Brain pericyte (primary cell): ENCODE measurements around the gene SLC1A7.
"Not testable (repeated sequence)": the region's sequence is repeated elsewhere in the genome, so short reads cannot be mapped to it uniquely, and the experiment has no call there.

Source experiments
- DNase-seq: peaks from one replicate; pipeline ENCODE4 v3.0.0-alpha.2; 2012; ENCODE audit warnings: low read depth, low spot score

SLC1A7 gene

DNA sequence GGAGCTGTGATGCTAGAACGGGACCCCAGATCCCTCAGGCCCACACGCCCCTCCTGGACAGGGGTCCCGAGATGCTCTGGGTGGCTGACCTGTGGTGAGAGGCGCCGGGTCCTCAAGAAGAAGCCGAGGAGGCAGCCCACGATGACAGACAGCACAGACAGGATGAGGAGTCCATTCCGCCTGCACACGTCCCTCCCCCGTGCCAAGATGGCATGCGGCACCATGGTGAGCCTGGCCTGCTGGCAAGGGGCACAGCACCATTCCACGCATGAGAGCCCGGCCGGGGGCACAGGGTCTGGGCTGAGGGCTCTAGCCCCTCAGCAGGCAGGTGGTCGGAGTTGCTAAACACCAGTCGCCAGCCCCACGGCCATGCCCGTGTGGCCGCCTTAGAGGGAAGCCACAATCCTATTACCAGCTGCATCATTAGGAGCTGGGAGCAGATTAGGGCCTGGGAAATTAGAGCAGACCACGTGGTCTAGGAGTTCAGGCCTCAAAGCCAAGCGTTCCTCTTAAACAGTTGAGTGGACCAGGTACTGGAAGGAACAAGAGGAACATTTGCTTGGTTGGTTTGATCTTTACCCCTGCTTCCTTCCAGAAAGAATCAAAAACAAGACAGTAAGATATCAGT is at the start of gene SLC1A7:
Gene SLC1A7 (minus strand): TSS at position 413 of the 628 bp plus-strand sequence. CDS start 189 bp downstream, at position 224.
- no peak for DNase-seq

DNA sequence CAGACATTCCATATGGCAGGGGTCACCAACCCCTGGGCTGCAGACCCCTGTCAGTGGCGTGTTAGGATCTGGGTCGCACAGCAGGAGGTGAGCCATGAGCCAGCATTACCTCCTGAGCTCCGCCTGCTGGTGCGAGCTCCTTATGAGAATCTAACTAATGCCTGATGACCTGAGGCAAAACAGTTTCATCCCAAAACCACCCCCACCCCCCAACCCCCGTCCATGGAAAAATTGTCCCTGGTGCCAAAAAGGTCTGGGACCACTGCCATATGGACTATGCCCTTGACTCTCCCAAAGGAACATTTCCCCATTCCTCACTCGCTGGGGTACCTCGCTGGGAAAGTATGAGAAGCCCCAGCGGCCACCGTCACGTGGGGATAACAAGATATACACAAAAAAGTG is 47.8 kb upstream of the SLC1A7 start:
- no peak for DNase-seq

DNA sequence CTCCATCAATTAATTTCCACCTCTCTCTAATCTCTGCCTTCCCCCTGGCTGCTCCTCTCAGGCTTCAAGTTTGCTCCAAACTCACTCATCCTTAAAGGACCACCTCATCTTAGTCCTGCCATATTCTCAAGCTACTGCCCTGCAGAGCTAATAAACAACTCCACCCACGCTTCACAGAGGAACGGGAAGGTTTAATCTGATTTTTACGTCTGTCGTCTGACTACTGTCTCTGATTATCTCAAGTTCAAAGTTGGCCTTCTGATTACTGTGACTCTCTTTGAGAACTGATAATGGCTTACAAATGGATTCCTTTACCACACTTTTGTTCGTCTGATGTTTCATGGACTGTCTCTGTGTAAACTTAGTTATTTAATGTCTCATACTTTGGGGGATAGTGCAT is 46.6 kb upstream of the SLC1A7 start:
- no peak for DNase-seq

DNA sequence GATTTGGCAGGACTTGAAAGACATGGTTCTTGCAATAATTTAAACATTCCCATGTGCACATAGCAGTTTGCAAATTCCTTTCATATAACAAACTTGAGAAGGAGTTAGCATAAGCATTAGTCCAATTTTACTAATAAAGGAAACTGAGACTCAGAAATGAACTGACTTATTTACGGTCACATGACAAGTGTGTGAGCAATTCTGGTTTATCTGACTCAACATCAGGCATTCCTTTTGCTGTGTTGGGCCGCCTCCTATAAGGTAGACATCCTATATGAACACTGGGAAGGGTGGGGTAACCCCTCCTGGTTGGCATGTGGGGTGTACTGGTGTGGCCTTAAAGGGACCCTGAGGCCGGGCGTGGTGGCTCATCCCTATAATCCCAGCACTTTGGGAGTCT is 45.7 kb upstream of the SLC1A7 start:
- no peak for DNase-seq

DNA sequence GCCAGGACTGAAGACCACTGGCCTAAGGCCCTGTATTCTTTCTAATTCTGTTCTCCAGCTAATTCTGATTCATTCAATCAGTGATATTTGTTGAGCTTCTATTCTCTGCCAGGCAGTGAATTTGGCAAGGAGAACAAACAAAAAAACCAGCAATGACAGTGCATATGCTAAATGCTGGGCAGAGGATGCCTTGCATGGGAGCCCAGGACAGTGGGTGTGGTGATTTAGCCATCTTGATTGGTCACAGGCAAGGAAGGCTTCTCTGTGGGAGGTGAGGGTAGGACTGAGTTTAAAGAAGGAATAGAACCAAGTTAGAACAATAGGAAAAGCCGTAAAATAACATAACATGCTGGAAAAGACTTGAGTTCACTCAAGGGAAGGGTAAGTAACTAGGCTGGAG is 45.0 kb upstream of the SLC1A7 start:
- DNase-seq: no peak

DNA sequence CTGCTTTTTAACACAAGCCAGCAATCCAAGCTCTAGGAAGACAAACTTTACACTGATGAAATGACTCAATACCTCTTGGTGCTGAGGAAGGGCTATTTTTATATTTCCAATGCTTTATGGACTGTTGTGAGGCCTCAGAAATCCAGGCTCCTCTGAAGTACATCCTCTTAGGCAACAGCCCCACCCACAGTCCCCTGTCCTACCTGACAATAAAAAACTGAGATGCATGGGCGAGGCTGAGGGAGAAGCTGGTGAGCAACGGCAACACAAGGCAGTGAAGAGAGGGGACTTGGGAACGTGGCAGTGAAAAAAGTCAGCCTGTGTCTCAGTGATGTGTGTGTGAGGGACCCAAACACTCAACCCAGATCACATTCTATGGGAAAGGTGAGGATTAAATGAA is 44.1 kb upstream of the SLC1A7 start:
- no peak for DNase-seq

DNA sequence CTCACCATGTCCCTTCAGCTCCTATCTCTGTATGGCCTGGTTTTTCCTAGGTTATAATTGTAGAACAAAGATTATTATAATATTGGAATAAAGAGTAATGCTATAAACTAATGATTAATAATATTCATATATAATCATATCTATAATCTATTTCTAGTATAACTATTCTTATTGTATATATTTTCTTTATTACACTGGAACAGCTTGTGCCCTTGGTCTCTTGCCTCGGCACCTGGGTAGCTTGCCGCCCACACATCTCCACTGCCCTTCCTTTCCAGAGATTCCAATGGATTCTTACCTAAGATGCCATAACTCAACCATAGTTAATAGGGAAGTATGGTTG is 43.5 kb upstream of the SLC1A7 start:
- DNase-seq: not testable (repeated sequence)

DNA sequence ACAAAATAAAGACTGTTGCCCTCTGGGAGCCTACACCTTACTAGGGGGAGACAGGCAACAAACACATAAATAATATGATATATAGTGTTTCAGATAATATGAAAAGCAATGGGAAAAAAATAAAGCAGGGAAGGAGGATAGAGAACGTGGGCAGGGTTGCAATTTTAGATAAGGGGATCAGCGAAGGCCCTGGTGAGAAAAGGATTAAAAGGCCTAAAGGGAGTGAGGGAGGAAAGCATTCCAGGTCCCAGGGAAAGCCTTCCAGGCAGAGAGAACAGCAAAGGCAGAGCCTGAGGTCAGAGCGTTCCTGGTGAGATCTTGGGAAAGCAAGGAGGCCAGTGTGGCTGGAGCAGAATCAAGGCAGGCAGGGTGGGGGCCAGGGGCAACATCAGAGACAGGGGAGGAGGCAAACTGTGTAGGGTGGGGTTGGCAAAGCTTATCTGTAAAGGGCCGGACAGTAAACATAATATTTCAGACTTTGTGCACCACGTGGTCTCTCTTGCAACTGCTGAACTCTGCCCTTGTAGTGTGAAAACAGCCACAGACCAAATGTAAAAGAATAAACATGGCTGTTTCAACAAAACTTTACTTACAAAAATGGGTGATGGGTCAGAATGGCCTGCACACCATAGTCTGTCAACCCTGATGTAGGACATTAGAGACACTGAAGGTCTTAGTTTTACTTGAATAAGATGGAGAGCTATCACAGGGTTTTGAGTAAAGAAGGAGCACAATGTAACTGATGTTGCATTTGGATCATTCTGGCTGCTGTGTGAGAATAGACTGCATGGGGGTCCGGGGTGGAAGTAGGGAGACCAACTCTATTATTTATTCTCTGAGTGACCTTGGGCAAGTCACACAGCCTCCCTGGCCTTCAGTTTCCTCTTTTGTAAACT is 40.9 kb upstream of the SLC1A7 start:
- DNase-seq: no peak

DNA sequence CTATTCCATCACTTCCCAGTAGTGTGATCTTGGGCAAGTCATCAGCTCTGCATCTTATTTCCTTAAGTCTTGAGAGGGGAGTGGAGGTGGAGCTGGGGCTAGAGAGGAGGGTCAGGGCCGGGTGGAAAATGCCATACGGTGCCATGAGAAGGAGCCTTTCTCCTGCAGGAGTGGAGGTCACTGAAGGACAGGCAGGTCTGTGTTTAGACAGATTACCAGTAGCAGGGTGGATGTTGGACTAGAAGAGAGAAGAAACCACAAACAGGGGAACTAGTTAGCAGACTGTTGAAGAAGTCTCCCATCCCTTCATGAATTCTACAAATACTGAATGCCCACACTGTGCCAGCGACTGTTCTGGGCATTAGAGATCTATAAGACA is 40.3 kb upstream of the SLC1A7 start:
- no peak for DNase-seq

DNA sequence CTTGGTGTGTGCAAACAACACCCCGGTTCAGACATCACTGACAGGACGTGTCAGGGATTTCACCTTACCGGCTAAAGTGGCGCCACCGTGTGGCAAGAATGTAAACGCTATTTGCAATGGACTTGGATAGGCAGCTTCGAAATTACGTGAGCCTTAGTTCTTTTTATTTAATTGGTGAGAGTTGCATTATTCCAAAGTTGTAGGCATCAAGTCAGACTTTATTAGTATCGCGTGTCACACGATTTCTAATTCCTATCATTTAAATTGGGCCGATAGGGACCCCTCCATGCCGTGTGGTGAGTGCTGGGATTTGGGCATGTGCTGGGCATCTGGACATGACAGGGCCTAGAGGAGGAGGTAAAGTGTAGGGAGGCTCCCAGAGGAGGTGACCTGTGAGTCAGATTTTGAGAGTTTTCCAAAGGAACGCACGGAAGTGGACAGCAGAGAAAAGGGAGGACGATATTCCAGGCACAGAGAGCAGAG is 39.7 kb upstream of the SLC1A7 start:
- DNase-seq: no peak

DNA sequence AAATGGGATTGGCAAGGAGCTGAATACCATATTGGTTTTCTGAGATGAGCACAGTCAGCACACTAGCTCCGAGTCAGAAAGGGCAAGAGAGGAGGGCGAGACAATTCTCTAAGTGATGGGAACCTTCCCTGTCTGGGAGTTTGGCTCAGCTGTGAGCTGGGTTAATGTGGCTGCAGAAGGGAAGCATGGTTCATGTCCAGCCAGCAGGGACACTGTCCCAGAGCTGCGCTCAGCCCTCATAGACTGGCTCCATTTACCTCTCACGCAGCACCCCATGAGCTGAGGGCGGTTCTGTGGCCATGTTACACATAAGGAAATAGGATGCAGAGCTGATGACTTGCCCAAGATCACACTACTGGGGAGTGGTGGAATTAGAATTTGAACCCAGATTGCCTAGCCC is 38.5 kb upstream of the SLC1A7 start:
- DNase-seq: no peak

DNA sequence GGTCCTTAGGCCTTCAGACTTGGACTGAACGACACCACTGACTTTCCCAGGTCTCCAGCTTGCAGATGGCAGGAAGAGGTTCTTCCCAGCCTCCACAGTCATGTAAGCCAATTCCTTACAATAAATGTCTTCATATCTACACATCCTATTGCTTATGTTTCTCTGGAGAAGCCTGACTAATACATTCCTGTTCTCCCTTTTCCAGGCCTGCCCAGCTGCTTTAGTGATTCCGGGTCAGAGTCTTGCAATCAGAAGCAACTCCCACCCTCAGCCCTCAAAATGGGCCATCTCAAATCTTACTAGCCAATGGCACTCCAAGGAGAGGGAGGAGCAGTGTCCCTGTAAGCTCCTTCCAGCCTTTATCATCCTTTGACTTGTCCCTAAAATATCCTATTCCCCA is 37.8 kb upstream of the SLC1A7 start:
- no peak for DNase-seq

DNA sequence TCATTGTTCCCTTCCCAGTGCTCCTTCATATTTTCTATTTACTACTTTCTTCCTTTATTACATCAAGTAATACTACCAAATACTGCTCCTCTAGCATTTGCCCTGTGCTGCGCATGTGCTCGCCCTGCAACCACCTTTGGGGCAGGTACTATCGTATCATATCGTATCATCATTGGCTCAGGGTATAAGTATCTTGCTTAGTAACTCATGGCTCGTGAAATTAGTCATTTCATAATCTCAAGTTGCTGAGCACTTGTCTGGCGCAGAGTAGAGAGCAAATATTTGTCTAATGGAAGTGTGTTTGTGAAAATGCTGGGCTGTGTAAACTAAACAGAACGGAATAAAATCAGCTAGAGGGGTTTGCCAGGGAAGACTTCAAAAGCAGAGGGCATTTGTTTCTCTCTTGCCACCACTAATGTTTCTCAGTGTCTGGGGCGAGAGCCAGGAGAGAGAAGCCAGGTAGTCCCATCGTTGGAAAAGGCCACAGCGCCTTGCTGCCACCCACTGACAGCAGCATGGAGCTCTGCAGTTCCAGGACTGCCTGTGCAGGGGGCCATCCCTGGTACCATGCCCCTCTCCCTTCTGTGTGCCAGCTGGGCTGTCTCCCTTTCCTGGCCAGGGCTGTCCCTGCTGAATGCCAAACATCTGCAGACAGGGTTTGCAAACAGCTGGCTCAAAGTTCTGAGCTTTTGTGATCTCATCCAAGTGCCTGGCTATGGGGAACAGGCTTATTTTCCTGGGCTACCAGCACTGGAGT is 34.2 kb upstream of the SLC1A7 start:
- no peak for DNase-seq

DNA sequence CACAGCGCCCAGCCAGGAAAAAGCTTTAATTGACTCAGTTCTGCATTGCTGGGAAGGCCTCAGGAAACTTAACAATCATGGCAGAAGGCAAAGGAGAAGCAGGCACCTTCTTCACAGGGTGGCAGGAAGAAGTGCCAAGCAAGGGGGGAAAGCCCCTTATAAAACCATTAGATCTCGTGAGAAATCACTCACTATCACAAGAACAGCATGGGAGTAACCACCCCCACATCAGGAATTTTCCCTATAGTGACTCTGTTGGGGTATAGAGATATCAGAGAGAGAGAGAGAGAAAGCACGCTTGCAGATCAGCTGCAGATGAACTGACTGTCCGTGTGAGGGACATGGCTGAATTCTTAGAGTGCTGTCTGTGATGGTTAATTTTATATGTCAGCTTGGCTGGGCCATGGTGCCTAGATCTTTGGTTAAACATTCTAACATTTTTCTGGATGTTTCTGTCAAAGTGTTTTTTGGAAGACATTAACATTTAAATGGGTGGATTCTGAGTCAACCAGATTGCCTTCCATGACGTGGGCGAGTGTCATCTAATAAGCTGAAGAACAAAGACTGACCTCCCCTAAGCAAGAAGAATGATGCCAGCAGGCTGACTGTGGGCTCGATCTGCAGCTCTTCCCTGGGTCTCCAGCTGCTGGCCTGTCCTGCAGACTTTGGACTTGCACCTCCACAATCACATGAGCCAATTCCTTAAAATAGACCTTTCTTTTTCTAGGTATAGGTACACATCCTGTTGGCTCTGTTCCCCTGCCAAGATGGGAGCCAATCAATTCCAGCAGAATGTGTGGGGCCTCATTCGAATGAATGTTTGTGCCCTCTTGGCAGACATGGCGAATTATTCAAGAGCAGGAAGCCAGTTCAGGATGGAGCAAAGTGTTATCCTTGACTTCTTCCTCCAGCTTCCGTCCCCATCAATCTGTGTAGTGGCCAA is 32.8 kb upstream of the SLC1A7 start:
- DNase-seq: no peak

DNA sequence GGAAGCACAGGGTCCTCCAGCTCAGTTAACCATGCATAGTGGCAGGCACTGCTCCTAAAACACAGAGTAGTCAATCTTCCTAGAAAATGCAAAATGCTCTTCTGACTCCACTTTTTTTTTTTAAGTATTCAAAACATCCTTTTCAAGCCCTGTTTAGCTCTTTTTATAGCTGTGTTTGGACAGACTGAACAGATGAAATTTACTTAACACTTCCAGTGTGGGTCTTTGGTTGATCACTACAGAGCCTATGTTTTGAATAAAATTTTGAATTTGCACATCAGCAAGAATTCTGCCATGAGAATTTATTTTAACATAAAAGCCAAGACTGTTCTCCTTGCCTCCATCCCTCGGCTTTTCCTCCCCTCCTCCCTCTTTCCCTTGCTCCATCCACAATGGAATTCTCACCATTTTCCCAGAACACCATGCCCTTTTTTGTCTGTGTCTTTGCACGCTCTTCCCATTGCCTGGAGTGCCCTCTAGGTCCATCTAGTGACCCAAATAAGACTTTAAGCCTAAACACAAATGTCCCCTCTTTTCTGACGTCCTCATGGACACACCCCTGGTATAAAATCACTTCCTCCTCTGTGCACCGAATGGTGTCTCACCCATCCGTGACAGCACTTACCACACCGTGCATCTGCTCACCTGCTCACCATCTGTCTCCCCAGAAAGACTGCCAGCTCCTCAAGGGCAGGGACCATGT is 30.1 kb upstream of the SLC1A7 start:
- no peak for DNase-seq

DNA sequence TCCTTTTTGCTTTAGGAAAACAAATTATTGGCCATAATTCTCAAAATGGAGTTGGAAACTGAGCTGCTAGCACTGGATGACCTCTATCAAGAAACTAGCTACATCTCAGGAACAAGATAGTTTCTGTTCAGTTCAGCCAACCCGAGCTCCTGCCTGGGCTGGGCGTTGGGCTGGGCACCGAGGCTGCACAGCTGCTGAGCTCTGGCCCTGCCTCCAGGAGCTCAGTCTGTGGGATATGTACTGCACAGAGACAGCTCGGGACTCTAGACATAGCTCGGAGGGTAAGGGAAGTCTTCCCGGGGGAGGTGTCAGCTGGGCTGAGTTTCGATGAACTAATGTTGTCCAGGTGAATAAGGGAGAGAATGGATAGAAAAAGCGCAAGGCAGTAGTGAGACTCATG is 24.5 kb upstream of the SLC1A7 start:
- DNase-seq: no peak

DNA sequence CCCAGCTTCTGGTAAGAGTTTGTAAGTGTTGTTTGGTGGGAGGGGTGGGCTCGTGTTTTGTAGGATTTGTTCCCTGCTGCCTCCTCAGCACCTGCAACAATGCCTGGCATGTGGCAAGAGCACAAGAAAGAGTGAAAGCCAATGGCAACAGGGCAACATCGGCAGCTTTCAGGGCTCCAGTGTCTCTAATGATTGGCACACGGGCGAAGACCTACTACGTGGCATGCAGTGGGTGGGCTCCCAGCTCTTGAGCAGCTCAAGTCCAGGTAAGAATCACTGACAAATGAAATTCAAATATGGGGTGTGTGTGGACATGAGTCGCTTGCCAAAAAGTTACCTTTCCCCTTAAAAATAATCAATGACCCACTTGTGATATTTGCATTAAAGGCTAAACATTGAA is 23.9 kb upstream of the SLC1A7 start:
- no peak for DNase-seq

DNA sequence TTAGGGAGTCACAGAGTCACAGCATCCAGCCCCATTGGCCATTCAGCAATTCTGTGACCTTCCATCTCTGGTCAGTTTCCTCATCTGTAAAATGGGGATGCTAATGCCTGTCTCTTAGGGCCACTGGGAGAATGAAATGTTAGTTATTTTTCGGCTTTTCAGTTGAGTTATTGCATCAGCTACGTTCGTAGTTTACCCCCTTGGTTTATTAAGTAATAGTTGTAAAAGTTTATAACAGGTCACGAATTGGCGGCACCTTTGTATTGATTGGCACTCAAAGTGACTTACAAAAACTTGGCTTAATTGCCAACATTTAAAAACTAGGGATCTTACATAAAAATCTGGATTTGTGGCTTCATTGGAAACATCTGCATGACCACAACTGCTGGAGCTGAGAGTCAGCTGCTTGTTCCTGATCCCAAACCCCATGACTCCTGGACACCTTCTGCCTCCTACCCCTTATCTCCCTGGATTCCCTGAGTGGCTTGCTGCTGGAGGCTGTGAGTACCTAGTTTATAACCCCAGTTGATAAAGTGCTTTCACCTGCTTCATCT is 23.0 kb upstream of the SLC1A7 start:
- no peak for DNase-seq

DNA sequence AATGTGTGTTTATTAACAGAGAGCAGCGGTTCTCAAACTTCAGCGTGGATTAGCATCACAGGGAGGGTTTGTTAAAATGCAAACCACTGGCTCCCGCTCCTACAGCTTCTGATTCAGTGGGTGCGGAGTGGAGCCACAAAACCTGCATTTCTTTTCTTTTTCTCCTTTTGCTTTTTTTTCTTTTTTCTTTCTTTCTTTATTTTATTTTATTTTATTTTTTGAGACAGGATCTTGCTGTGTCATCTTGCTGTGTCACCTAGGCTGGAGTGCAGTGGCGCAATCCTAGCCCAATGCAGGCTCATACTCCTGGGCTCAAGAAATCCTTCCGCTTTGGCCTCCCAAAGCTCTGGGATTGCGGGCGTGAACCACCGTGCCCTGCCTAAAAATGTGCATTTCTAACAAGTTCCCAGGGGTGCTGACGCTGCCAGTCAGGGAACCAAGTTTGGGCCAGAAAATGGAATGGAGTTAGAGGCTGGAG is 20.9 kb upstream of the SLC1A7 start:
- DNase-seq: no peak

DNA sequence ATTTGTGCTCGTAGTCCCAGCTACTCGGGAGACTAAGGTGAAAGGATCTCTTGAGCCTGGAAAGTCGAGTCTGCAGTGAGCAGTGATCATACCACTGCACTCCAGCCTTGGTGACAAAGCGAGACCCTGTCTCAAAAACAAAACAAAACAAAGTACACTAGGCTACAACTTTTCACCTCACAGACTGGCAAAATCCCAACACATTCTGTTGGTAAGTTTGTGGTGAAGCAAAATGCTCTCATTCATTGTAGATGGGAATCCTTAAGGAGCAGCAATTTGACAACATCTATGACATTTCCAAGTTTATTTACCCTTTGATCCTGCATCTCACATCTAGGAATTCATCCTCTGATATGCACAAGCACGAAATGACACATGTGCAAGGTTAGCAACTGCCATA is 20.2 kb upstream of the SLC1A7 start:
- DNase-seq: no peak
